Putamen (tissue), 1 donor: ENCODE results near the gene MAPKAPK3.

ENCODE experiments used
- DNase-seq: peaks from one replicate; pipeline ENCODE4 v3.0.0-alpha.2; 2016; ENCODE audit warnings: low spot score

Gene MAPKAPK3

GRCh38 chr3:50609071-50609762 is 7.7 kb upstream of the MAPKAPK3 start:
- no peak for DNase-seq

GRCh38 chr3:50609763-50610085 is 7.2 kb upstream of the MAPKAPK3 start:
- no peak for DNase-seq

GRCh38 chr3:50610181-50610971 is 6.6 kb upstream of the MAPKAPK3 start:
- DNase-seq: no peak

DNA sequence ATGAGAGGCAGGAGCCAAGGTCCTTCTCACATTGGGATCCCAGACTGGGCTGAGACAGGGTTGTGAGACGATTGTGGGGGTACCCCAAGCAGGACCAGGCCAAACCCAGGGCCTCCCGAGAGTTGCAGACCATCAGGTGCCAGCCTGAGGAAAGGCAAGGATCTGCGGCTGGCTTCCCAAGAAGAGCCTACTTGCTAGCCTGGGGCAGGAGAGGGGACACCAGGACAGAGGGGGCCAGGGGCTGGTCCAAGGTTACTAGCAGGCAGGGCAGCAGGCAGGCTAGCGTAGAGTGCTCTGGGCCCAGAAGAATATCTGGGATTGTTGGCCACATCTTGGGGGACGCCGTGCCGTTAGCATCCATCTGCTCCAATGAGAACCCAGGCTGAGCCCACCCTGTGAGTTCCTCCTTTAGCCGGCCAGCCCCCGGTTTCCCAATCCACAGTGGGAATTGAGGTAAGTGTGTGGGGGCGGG is 5.9 kb upstream of the MAPKAPK3 start:
- DNase-seq: no peak

DNA sequence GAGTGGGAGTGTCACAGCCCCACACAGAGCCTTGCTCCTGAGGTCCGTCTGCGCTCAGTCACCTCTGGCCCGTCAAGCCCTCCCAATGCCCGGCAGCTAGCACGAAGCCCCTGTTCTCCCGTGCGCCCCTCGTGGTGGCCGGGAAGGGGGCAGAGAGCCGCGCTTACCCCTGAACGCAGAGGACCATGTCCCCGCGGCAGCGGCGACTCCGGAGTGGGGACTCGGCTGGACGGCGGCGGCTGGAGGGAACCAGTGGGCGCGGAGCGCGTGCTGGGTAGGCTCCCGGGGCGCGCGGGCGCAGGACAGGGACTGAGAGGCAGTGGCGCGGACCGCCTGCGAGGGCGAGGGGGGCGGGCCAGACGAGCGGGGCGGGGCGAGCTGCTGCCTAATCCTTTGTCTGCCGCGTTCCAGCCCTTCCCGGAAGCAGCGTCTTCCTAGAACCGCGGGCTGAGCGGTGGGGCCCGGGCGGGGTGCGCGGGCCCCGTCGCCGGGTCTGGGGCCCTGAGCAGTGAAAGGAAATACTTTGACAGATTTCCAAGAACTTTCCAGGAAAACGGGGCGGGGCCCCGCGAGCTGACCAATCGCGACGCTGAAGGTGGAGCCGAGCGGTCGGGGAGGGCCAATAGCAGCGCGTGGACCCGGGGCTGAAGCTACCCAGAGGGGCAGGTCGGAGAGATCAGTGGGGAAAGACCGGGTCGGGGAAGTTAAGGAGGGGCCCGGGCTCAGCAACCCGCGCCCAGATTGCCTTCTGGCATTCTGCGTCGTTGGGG is 5.3 kb upstream of the MAPKAPK3 start, which contains the start of gene CISH:
Gene CISH, minus strand, starts transcription at position 311 of the 770 bp plus-strand sequence. Its CDS starts 124 bp downstream, at position 187.
- DNase-seq: peak; percentile 72

DNA sequence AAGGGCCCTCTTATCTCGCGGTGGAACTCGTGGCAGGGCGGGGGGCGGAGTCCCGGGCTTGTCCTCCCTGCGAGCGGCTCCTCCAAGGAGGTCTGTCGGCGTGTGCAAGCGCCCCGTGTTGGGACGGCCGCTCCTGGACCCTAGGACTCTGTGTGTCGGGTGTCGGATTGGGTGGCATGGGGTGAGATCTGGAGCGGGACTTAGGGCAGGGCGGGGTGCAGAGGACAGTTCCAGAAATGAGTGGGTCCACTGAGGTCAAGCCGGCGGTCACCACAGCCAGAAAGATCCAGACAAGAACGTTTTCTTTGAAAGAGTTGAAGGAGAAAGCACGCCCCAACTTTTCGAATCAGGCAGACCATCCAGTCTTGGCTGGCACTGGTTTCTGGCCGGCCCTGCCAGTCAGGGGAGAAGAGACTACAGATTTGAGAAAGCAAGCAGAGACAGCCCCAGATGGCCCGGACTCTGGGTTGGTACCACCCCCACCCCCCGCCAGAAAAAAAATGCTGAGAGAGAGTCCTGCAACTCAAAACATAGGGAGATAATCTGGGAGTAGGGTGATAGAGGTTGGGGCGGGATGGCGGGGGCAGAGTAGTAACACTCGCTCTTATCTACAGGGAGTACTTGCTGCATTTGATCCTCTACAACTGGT is 4.6 kb upstream of the MAPKAPK3 start:
- DNase-seq: no peak

- DNase-seq: no peak
Observed at GRCh38 chr3:50612970-50613846, 3.7 kb upstream of the MAPKAPK3 start.

- no peak for DNase-seq
Observed at GRCh38 chr3:50615190-50615589, 1.8 kb upstream of the MAPKAPK3 start.

DNA sequence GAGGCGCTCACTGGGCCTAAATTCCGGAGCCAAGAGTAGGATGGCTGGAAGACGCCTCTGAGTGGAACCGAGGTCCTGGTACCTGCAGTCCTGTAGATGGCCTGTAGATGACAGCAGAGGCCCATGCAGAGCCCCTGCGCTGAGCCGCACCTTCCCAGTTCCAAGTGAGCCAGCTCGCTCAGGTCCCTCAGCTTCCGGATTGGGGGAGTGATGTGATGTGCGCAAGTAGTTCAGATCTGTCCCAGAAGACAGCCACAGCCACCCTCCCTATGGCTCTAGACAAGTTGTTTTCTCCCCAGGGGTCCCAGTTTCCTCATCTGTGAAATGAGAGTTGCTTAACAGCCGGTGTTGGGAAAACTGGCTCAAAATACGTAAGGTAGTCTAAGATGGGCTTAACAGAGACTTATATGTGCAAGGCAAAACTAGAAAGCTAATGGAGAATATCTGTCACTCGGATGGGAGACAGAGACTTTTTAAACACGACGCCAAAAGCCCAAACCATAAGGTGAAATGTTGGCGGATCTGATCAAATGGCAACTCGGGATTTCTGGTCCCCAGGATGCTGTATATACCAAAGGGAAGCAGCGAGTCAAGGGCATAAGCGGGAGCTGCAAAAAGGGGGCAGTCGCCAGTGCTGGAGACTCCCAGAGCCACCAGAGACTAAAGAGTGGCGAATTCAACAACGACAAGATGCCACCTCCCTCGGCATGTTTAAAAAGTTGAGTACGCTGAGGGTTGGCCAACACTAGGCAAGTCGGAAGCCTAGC is 765 bp upstream of the MAPKAPK3 start:
- DNase-seq: peak; percentile 84

DNA sequence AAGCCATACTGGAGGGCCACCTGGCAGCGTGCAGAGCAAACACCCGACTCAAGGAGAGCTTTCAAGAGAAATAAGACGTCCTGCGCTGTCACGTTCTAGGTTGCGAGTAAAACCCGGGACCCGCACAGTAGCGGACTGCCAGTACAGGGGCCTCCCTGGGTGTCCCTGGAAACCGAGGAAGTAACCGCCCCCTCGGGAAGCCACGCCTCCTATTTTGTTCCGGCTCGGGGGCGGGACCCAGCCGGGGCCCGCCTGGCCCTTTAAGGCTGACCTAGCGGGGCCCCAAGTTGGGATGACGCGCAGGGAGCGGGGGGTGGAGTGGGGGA is 218 bp upstream of the MAPKAPK3 start:
- DNase-seq: peak; percentile 83

GRCh38 chr3:50617911-50618481 is 1.0 kb downstream of the MAPKAPK3 start:
- DNase-seq: no peak

- peak; percentile 32 for DNase-seq
Observed at GRCh38 chr3:50620420-50620819, 3.5 kb downstream of the MAPKAPK3 start.

GRCh38 chr3:50620820-50621219 is 3.9 kb downstream of the MAPKAPK3 start:
- DNase-seq: no peak

GRCh38 chr3:50622881-50623280 is 5.9 kb downstream of the MAPKAPK3 start:
- DNase-seq: no peak

DNA sequence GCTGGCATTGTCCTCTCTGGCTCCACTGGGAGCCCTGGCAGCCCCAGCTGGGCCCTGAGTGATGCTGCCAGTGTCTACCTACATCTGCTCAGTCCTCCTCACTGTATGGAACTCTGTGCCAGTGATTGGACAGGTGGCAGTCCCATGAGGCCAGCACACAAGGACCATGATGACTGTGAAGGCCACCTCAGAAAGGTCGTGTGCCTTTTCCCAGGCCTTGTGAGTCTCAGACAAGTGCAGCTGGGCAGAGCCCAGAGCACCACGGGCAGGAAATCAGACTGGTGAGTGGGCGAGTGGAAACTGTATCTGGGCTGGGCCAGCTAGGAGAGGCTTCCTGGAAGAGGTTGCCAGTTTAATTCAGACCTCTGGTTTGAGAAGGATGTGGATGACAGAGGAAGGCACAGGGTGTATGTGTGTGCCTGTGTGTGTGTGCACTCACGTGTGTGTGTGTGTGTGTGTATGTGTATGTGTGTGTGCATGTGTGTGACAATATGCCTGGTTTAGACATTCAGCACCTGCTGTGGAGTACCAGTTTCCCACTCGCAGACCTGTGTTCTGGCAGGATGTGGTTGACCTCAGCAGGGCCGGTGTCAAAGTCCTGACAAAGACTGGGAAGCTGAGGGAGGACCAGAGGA is 7.0 kb downstream of the MAPKAPK3 start:
- no peak for DNase-seq

GRCh38 chr3:50624634-50625033 is 7.7 kb downstream of the MAPKAPK3 start:
- no peak for DNase-seq

- DNase-seq: no peak
Observed at GRCh38 chr3:50625231-50626182, 8.6 kb downstream of the MAPKAPK3 start.

DNA sequence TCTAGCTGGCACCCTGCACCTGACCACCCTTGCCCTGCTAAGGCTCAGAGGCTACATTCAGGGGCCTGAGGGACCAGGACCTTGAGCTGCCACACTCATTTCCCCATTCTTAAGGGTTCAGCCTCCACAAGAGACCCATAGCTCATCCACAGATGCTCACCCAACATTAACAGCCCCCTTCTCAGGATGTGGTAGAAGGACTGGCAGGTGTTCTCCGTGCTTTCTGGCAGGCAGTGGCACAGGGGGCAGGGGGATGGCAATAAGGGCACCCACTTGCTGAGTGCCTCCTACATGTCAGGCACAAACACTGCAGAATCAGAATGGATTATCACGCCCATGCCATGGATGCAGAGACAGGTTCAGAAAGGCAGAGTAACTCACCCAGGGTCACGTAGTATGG is 9.4 kb downstream of the MAPKAPK3 start:
- DNase-seq: no peak
